Spleen (tissue), 11 donors: ENCODE data around the gene PIGC. TPM values are rescaled to one million over a fixed set of nuclear protein-coding genes. Genes with fewer than 3 reads are reported as not detected.

Source experiments
- DNase-seq: peaks from one replicate; pipeline ENCODE4 v3.0.0-alpha.2; 2020
- H3K27ac ChIP-seq, 8 donors: fragments of 200-600 bp; sonication (generic) in 7 of 8; 1 replicate in 4 of 8; 2 replicates in 4 of 8; pipeline versions ENCODE4 v1.5.0 to v1.8.0; 2016 to 2021; ENCODE audit warnings: inconsistent platforms in 4 of 8, mild to moderate bottlenecking in 4 of 8, moderate library complexity in 1 of 8
- H3K27me3 ChIP-seq, 7 donors: fragments of 200-600 bp; sonication (generic) in 6 of 7; replicated peaks in 1 of 7; 1 replicate in 4 of 7; 2 replicates in 3 of 7; pipeline versions ENCODE4 v1.5.0 to v1.8.0; 2016 to 2021; ENCODE audit warnings: inconsistent platforms in 3 of 7, mild to moderate bottlenecking in 1 of 7
- H3K36me3 ChIP-seq, 6 donors: fragments of 200-600 bp; sonication (generic) in 5 of 6; 1 replicate in 4 of 6; 2 replicates in 2 of 6; pipeline versions ENCODE4 v1.5.0 to v1.8.0; 2016 to 2021; ENCODE audit warnings: inconsistent platforms in 2 of 6
- H3K4me1 ChIP-seq, 6 donors: fragments of 200-600 bp; sonication (generic) in 5 of 6; 1 replicate in 3 of 6; 2 replicates in 3 of 6; pipeline versions ENCODE4 v1.5.0 to v1.8.0; 2016 to 2021; ENCODE audit warnings: inconsistent platforms in 3 of 6
- H3K4me3 ChIP-seq, 8 donors: fragments of 200-600 bp; sonication (generic) in 7 of 8; 1 replicate in 4 of 8; 2 replicates in 4 of 8; pipeline versions ENCODE4 v1.5.0 to v1.8.0; 2016 to 2021; ENCODE audit warnings: inconsistent platforms in 4 of 8, mild to moderate bottlenecking in 4 of 8, moderate library complexity in 2 of 8
- H3K9me3 ChIP-seq, 8 donors: fragments of 200-600 bp; sonication (generic) in 7 of 8; 1 replicate in 4 of 8; 2 replicates in 4 of 8; pipeline versions ENCODE4 v1.5.0 to v1.8.0; 2016 to 2021; ENCODE audit warnings: inconsistent platforms in 4 of 8
- CTCF ChIP-seq, 11 experiments: fragments of 200-600 bp in 7 of 11; fragments of 450-650 bp in 4 of 11; sonication (generic) in 4 of 11; IDR thresholded peaks in 8 of 11; conservative IDR thresholded peaks in 3 of 11; 1 replicate in 7 of 11; 2 replicates in 4 of 11; pipeline versions ENCODE4 v1.4.0 to v1.8.0; 2016 to 2021; ENCODE audit warnings: antibody characterized with exemption in 11 of 11, inconsistent platforms in 4 of 11, mild to moderate bottlenecking in 1 of 11
- POLR2A ChIP-seq, 3 donors: fragments of 450-650 bp; IDR thresholded peaks; one replicate each; pipeline ENCODE4 v1.5.1; 2017; ENCODE audit warnings: antibody characterized with exemption in 3 of 3, mild to moderate bottlenecking in 1 of 3
- POLR2AphosphoS5 ChIP-seq, 3 donors: sonication (generic); formaldehyde crosslinking; IDR thresholded peaks; one replicate each; pipeline ENCODE4 v1.5.1; 2017; ENCODE audit warnings: antibody characterized with exemption in 3 of 3
- WGBS, 5 donors: extraction: QIAGEN DNeasy Blood & Tissue Kit in 3 of 5; methylation state at CpG; one replicate each; pipeline versions ENCODE4 v1.1.5 to v1.1.7; 2013 to 2018; 5-methylcytosine and 5-hydroxymethylcytosine counted together
- intact Hi-C: fragments of 100-400 bp; cut with DNase I; formaldehyde crosslinking; loops from one replicate; pipeline ENCODE4 v1.15.0; 2023; ENCODE audit warnings: low total_unique reads
- polyA plus RNA-seq, 3 donors: library from polyadenylated mRNA; stranded (reverse); fragments of 200-250 nt; gene quantifications; one replicate each; pipeline ENCODE4 v1.2.1, GENCODE V29; 2013
- total RNA-seq, 7 donors: library from RNA; depleted of rRNA in 3 of 7; stranded (reverse); fragments of >200 nt in 3 of 7; fragmentation: NEBNext Ultra II Directional in 4 of 7; extraction: Animal tissue kit (Norgen Biotek cat#: 25700) in 4 of 7; gene quantifications; one replicate each; pipeline versions ENCODE4 v1.1.0 to v1.2.1, GENCODE V29; 2016 to 2021
- donor health status: healthy with polysubstance abuse.
- donor health status: DM: no; HTN: no; CAD: no; lungs with moderate emphysema.
- donor health status: DM: no; HTN: no; CAD: no.
- donor health status: Bipolar disorder and iron deficiency.
- donor health status: healthy.
- donor health status: DM: no; HTN: no; CAD: no.
- donor health status: DM: yes; HTN: yes; CAD: no.

The PIGC gene
- total and polyA plus RNA-seq, 10 donors = 20.1 to 28.0 (median 23.9) TPM

- TF ChIP-seq CTCF (IDR thresholded peaks at IDR 0.05 in 8 of 11, conservative IDR thresholded peaks at IDR 0.05 in 3 of 11) (no peak), POLR2A (IDR thresholded peaks at IDR 0.05) (no peak)
- Histone ChIP-seq H3K4me3 (no peak overlapping the region), H3K27me3 (no peaks in the 10 kb centered on the region), H3K27ac (no peak overlapping the region), H3K9me3 (no peaks in the 10 kb centered on the region), H3K36me3 (no peaks in the 10 kb centered on the region), H3K4me1 (no peaks in the 10 kb centered on the region)
- intact Hi-C loops = no loop called here
- no peak for DNase-seq
These were observed 39.6 kb upstream of the PIGC start for GRCh38 chr1:172483448-172483847.

- H3K27me3 ChIP-seq = no peaks in the 10 kb centered on the region
- H3K4me3 ChIP-seq = no peak overlapping the region
- 0 to 34% (median 0%) methylated on average over 1 of the region's 1 CpG for WGBS, 5 donors
- TF ChIP-seq CTCF (IDR thresholded peaks at IDR 0.05 in 8 of 11, conservative IDR thresholded peaks at IDR 0.05 in 3 of 11) = no peak
- TF ChIP-seq POLR2AphosphoS5 (IDR thresholded peaks at IDR 0.05) = no peak
- no peak for TF ChIP-seq POLR2A (IDR thresholded peaks at IDR 0.05)
- intact Hi-C loops = no loop called here
- DNase-seq = no peak
- H3K4me1 ChIP-seq = no peaks in the 10 kb centered on the region
- no peaks in the 10 kb centered on the region for H3K9me3 ChIP-seq
- H3K27ac ChIP-seq = no peak overlapping the region
- H3K36me3 ChIP-seq = no peaks in the 10 kb centered on the region
These were observed 38.2 kb upstream of the PIGC start for GRCh38 chr1:172482044-172482443.

- TF ChIP-seq POLR2AphosphoS5 (IDR thresholded peaks at IDR 0.05) = no peak
- TF ChIP-seq POLR2A (IDR thresholded peaks at IDR 0.05) = no peak
- no peak for TF ChIP-seq CTCF (IDR thresholded peaks at IDR 0.05 in 8 of 11, conservative IDR thresholded peaks at IDR 0.05 in 3 of 11)
- no peak for DNase-seq
- no peaks in the 10 kb centered on the region for H3K36me3 ChIP-seq
- H3K27ac ChIP-seq = no peak overlapping the region
- intact Hi-C loops = no loop called here
- H3K4me1 ChIP-seq = no peaks in the 10 kb centered on the region
- H3K27me3 ChIP-seq = no peaks in the 10 kb centered on the region
- H3K9me3 ChIP-seq = no peaks in the 10 kb centered on the region
- H3K4me3 ChIP-seq = no peak overlapping the region
- WGBS, 5 donors = 68 to 88% (median 81%) methylated on average over 3 of the region's 3 CpGs
These were observed 36.6 kb upstream of the PIGC start for GRCh38 chr1:172480431-172480830.

GRCh38 chr1:172478485-172478884, 34.6 kb upstream of the PIGC start:
- H3K4me1 ChIP-seq = peaks cover 0 to 9% (median 0%) of the 10 kb centered on the region in 6 donors
- no peak for DNase-seq
- no peaks in the 10 kb centered on the region for H3K9me3 ChIP-seq
- TF ChIP-seq POLR2AphosphoS5 (IDR thresholded peaks at IDR 0.05) (no peak), POLR2A (IDR thresholded peaks at IDR 0.05) (no peak)
- intact Hi-C loops = no loop called here
- no peak overlapping the region for H3K4me3 ChIP-seq
- H3K27ac ChIP-seq = no peak overlapping the region
- H3K27me3 ChIP-seq = no peaks in the 10 kb centered on the region
- H3K36me3 ChIP-seq = no peaks in the 10 kb centered on the region

GRCh38 chr1:172477741-172478140, 33.9 kb upstream of the PIGC start:
- Histone ChIP-seq H3K4me3 (no peak overlapping the region), H3K9me3 (no peaks in the 10 kb centered on the region), H3K27me3 (no peaks in the 10 kb centered on the region), H3K4me1 (peaks cover 0 to 16% (median 0%) of the 10 kb centered on the region in 6 donors), H3K27ac (no peak overlapping the region), H3K36me3 (no peaks in the 10 kb centered on the region)
- DNase-seq = no peak
- 78 to 95% (median 88%) methylated on average over 1 of the region's 1 CpG for WGBS, 5 donors
- no peak for TF ChIP-seq POLR2A (IDR thresholded peaks at IDR 0.05)
- no peak for TF ChIP-seq CTCF (IDR thresholded peaks at IDR 0.05 in 8 of 11, conservative IDR thresholded peaks at IDR 0.05 in 3 of 11)
- TF ChIP-seq POLR2AphosphoS5 (IDR thresholded peaks at IDR 0.05) = no peak
- intact Hi-C loops = no loop called here
